Neural crest cell (in vitro differentiated cells): ENCODE data around the gene SLC12A1. TPM values are rescaled to one million over a fixed set of nuclear protein-coding genes. Genes with fewer than 3 reads are reported as not detected.

Experiments
- DNase-seq: peaks from one replicate; pipeline ENCODE4 v3.0.0; 2021; ENCODE audit warnings: low read depth, mixed read lengths, low spot score
- H3K27ac Mint-ChIP-seq: one replicate; pipeline ENCODE4 v1.8.0; 2021; ENCODE audit warnings: mild to moderate bottlenecking, mixed read lengths; ENCODE audit not compliant: unreplicated experiment
- H3K27me3 Mint-ChIP-seq: 2 replicates; pipeline ENCODE4 v1.8.0; 2021; ENCODE audit warnings: low read depth, mild to moderate bottlenecking, mixed read lengths
- H3K36me3 Mint-ChIP-seq: 2 replicates; pipeline ENCODE4 v1.8.0; 2021; ENCODE audit warnings: low read depth, mild to moderate bottlenecking, mixed read lengths
- H3K4me1 Mint-ChIP-seq: 2 replicates; pipeline ENCODE4 v1.8.0; 2021; ENCODE audit warnings: mixed read lengths
- H3K4me3 Mint-ChIP-seq: one replicate; pipeline ENCODE4 v1.8.0; 2021; ENCODE audit warnings: mild to moderate bottlenecking, mixed read lengths
- H3K9me3 Mint-ChIP-seq: 2 replicates; pipeline ENCODE4 v1.8.0; 2021; ENCODE audit warnings: mixed read lengths
- total RNA-seq: library from RNA; stranded (reverse); gene quantifications from 2 replicates; pipeline ENCODE4 v1.2.1, GENCODE V29; 2021
- TF ChIP-seq, protein P1 (sequence below): fragments of 200-600 bp; sonication (generic); conservative IDR thresholded peaks from 2 replicates; pipeline ENCODE4 v1.5.0; 2021; ENCODE audit warnings: antibody characterized with exemption, mild to moderate bottlenecking

The SLC12A1 gene
- total RNA-seq, 1 donor from 2014 or later, result 0.16 TPM

DNA sequence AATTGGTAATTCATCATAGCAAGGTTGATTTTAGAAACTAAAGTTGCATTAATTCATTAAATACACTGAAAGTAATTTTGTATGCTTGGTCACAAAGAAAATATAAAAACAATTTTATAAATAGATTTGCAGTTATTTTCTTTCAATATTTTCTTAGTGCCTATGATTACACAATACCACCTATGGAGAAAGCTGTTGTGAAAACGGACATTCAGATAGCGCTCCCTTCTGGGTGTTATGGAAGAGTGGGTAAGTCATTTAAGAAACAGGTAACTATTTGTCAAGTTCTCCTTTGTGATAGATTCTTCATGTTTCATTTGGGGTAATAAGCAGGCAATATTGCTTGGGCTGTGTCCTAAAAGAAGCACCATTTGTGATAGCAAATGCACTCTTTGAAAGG is 128.2 kb downstream of the SLC12A1 start:
- H3K4me1 Mint-ChIP-seq, result peaks cover 42% of the 10 kb centered on the region
- no peak for DNase-seq
- H3K9me3 Mint-ChIP-seq, result no peaks in the 10 kb centered on the region
- H3K36me3 Mint-ChIP-seq, result peaks cover 5% of the 10 kb centered on the region
- TF ChIP-seq, protein P1, sequence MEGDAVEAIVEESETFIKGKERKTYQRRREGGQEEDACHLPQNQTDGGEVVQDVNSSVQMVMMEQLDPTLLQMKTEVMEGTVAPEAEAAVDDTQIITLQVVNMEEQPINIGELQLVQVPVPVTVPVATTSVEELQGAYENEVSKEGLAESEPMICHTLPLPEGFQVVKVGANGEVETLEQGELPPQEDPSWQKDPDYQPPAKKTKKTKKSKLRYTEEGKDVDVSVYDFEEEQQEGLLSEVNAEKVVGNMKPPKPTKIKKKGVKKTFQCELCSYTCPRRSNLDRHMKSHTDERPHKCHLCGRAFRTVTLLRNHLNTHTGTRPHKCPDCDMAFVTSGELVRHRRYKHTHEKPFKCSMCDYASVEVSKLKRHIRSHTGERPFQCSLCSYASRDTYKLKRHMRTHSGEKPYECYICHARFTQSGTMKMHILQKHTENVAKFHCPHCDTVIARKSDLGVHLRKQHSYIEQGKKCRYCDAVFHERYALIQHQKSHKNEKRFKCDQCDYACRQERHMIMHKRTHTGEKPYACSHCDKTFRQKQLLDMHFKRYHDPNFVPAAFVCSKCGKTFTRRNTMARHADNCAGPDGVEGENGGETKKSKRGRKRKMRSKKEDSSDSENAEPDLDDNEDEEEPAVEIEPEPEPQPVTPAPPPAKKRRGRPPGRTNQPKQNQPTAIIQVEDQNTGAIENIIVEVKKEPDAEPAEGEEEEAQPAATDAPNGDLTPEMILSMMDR, result no peak
- no peaks in the 10 kb centered on the region for H3K27me3 Mint-ChIP-seq
- peak overlapping the region; percentile 100 for H3K4me3 Mint-ChIP-seq
- H3K27ac Mint-ChIP-seq, result no peak overlapping the region

DNA sequence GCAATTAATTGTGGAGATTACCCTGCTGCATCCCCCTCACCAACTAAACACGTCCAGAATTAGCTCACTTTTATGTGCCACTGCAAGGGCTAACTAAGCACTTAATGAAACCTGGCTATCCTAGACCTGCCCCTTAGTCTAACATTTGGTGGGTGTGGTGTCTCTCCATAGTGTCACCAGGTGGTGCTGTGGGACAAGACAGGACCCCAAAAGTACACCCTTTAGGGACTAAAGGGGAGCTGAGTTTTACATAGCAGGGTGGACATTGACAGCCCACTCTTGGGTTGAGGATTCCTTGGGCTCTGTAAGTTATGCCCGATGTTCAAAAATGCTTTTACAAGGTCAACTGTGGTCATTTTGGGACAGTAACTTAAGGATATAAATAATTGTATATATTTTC is 130.8 kb downstream of the SLC12A1 start:
- DNase-seq, result no peak
- Mint-ChIP-seq H3K4me1 (peaks cover 30% of the 10 kb centered on the region), H3K9me3 (no peaks in the 10 kb centered on the region), H3K4me3 (peak overlapping the region; percentile 70), H3K27ac (no peak overlapping the region), H3K36me3 (peaks cover 11% of the 10 kb centered on the region), H3K27me3 (no peaks in the 10 kb centered on the region)
- TF ChIP-seq, protein P1, result peak; percentile 31

DNA sequence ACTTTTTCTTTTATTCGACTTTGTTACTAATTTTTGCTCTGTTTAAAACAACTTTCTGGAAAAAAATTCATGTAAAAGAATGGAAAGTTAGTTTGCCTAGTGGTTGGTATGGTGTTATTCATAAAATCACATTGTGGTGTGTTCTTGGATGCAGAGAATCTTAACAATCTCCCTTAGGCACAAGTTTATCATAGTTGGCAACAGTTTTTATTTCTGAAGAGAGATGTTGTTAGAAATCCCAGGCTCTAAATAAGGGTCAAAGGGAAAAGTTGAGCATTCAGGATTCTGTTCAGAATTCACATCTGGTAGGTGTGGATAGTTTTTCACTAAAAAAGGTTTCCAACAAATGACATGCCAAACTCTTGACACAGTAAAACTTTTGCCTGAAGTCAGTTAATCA is 131.5 kb downstream of the SLC12A1 start:
- Mint-ChIP-seq H3K36me3 (peaks cover 11% of the 10 kb centered on the region), H3K4me1 (peaks cover 27% of the 10 kb centered on the region), H3K27me3 (no peaks in the 10 kb centered on the region), H3K4me3 (no peak overlapping the region), H3K27ac (no peak overlapping the region), H3K9me3 (no peaks in the 10 kb centered on the region)
- TF ChIP-seq, protein P1, result no peak
- DNase-seq, result no peak

DNA sequence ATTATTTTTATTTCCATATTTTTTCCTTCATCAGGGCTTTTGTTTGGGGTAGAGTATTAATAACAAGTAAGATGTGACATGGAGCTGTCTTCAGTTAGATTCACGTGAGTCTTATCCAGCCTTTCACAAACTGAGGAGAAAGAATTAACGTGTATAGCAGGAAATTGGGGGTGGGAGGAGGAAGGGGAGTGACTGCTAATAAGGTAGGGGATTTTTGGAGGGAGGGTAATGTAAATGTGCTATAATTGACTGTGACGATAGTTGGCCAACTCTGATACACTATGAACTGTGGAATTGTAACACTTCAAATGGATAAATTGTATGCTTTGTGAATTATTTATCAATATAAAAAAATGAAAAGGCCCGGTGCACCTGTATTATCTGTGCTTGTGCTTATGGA is 134.0 kb downstream of the SLC12A1 start:
- TF ChIP-seq, protein P1, result no peak
- peaks cover 6% of the 10 kb centered on the region for H3K36me3 Mint-ChIP-seq
- no peaks in the 10 kb centered on the region for H3K9me3 Mint-ChIP-seq
- no peak overlapping the region for H3K4me3 Mint-ChIP-seq
- H3K27me3 Mint-ChIP-seq, result no peaks in the 10 kb centered on the region
- peaks cover 7% of the 10 kb centered on the region for H3K4me1 Mint-ChIP-seq
- no peak for DNase-seq
- H3K27ac Mint-ChIP-seq, result no peak overlapping the region

DNA sequence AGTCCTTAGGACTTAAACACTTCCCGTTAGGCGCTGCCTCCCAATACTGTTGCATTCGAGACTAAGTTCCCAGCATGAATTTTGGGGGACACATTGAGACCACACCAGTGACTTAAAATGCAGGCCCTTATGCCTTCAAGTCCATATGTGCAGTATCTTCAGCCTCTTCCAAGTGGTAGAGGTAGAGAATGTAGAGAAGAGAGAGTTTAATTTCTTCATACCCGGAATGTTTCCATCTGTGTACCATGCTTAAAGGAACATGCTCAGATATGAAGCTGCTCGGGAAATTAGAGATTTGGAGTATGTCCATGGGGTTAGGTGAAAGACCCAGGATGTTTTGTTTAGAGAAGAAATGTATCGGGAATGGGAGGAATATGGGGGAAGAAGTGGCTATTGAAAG is 137.8 kb downstream of the SLC12A1 start:
- Mint-ChIP-seq H3K27me3 (no peaks in the 10 kb centered on the region), H3K4me1 (no peaks in the 10 kb centered on the region), H3K27ac (no peak overlapping the region), H3K4me3 (no peak overlapping the region), H3K36me3 (peaks cover 11% of the 10 kb centered on the region), H3K9me3 (no peaks in the 10 kb centered on the region)
- TF ChIP-seq, protein P1, result no peak
- no peak for DNase-seq

DNA sequence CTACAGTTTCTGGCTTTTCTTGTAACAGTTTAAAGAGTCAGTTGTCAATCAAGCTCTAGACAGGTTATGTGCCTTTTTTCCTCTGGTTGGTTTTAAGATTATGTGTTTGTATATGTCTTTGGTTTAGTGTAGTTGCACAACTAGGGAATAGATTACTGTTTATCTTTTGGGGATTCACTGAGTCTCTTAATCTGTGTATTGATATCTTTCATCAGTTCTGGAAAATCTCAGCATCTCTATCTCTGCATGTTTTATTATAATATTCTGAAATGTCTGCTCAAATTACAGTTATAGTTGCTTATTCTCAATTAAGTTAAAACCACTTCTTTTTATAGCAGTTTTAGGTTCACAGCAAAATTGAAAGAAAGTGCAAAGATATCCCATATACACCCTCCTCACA is 139.4 kb downstream of the SLC12A1 start:
- peaks cover 8% of the 10 kb centered on the region for H3K36me3 Mint-ChIP-seq
- no peaks in the 10 kb centered on the region for H3K27me3 Mint-ChIP-seq
- H3K4me1 Mint-ChIP-seq, result no peaks in the 10 kb centered on the region
- H3K27ac Mint-ChIP-seq, result no peak overlapping the region
- H3K4me3 Mint-ChIP-seq, result no peak overlapping the region
- TF ChIP-seq, protein P1, result no peak
- no peaks in the 10 kb centered on the region for H3K9me3 Mint-ChIP-seq
- DNase-seq, result no peak
